T-helper 1 cell treated with Interleukin-12 subunit alpha and Interleukin-12 subunit beta and Interleukin-4 antibody, amounts not matched to agents 30 μg/mL and 1 μg/mL, for 36 hours (primary cell): ENCODE results near the gene PARP3.

Source experiments
- H3K27ac Mint-ChIP-seq: one replicate; pipeline ENCODE4 v1.8.0; 2021; ENCODE audit warnings: mild to moderate bottlenecking, mixed read lengths
- H3K27me3 Mint-ChIP-seq: one replicate; pipeline ENCODE4 v1.8.0; 2021; ENCODE audit warnings: low read depth, mixed read lengths
- H3K36me3 Mint-ChIP-seq: one replicate; pipeline ENCODE4 v1.8.0; 2021; ENCODE audit warnings: low read depth, mixed read lengths
- H3K4me1 Mint-ChIP-seq: one replicate; pipeline ENCODE4 v1.8.0; 2021; ENCODE audit warnings: low read depth, mixed read lengths
- H3K4me3 Mint-ChIP-seq: one replicate; pipeline ENCODE4 v1.8.0; 2021; ENCODE audit warnings: mild to moderate bottlenecking, moderate library complexity, mixed read lengths
- H3K9me3 Mint-ChIP-seq: one replicate; pipeline ENCODE4 v1.8.0; 2021; ENCODE audit warnings: mixed read lengths

Gene PARP3

DNA sequence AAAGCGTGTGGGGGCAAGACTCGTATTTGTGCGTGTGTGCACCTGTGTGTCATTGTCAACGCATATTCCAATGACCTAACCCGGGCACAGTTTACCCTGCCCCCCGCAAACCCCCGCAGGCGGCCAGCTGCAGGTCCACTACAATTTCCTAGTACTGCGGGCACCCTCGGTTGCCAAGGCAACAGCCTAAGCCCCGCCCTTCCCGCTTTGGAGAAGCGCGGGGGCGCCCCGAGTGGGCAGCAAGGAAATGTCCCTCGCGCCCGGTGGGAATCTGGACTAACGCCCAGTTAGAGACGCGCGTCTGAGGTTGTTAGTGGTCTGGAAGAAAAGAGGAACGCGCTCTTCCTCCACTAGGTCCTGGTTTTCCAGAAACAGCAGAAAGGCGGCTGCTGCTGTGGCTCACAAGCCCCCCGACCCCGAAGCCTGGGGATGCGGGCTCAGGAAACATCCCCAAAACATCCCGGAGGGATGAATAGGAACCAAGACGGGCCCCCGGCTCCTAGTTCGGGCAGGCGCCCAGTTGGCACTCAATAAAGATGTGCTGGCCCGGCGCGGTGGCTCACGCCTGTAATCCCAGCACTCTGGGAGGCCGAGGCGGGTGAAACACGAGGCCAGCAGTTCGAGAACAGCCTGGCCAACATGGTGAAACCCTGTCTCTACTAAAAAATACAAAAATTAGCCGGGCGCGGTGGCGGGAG, 33.8 kb downstream of the PARP3 start:
- Mint-ChIP-seq H3K27me3 (no peaks in the 10 kb centered on the region), H3K9me3 (no peaks in the 10 kb centered on the region), H3K27ac (peak overlapping the region; percentile 79)

DNA sequence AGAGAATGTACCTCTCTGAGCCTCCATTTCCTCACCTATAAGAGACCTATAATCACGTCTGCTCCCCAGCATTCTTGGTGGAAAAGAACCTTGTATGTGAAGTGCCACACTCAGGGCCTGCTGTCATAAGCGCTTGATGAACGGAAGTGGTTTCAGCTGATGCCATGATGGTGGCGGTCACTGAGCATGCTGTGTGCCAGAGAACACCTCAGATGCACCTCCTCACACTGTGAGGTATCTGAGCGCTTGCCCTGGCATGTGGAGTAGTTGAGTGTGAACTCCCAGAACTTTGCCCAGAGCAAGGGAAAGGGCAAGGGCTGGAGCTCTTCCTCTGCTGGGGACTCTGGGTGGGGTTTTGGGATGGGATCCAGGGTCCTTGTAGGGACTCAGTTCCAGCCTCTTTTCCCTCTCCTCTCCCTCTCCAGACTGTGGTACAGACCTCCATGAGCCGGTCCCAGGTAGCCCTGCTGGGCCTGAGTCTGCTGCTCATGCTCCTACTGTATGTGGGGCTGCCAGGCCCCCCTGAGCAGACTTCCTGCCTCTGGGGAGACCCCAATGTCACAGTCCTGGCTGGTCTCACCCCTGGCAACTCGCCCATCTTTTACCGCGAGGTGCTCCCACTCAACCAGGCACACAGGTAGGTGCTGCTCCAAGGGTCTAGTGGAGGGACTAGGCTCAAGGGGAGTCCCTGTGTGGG, 35.4 kb downstream of the PARP3 start:
- H3K9me3 Mint-ChIP-seq: no peaks in the 10 kb centered on the region
- H3K4me3 Mint-ChIP-seq: peak overlapping the region; percentile 45
- peaks cover 4% of the 10 kb centered on the region for H3K36me3 Mint-ChIP-seq
- peaks cover 34% of the 10 kb centered on the region for H3K4me1 Mint-ChIP-seq
- H3K27ac Mint-ChIP-seq: peak overlapping the region; percentile 53
- H3K27me3 Mint-ChIP-seq: no peaks in the 10 kb centered on the region

More for the DNA sequence above, 33.8 kb downstream of the PARP3 start:
- Mint-ChIP-seq H3K4me3 (peak overlapping the region; percentile 90), H3K4me1 (peaks cover 25% of the 10 kb centered on the region), H3K36me3 (peaks cover 3% of the 10 kb centered on the region)

GRCh38 chr3:51978143-51978502, 36.0 kb downstream of the PARP3 start:
- Mint-ChIP-seq H3K36me3 (peaks cover 6% of the 10 kb centered on the region), H3K27me3 (no peaks in the 10 kb centered on the region), H3K4me3 (no peak overlapping the region), H3K4me1 (peaks cover 36% of the 10 kb centered on the region), H3K9me3 (no peaks in the 10 kb centered on the region), H3K27ac (no peak overlapping the region)

- no peaks in the 10 kb centered on the region for H3K9me3 Mint-ChIP-seq
- no peak overlapping the region for H3K4me3 Mint-ChIP-seq
- H3K4me1 Mint-ChIP-seq: peaks cover 33% of the 10 kb centered on the region
- peaks cover 6% of the 10 kb centered on the region for H3K36me3 Mint-ChIP-seq
- H3K27me3 Mint-ChIP-seq: no peaks in the 10 kb centered on the region
- no peak overlapping the region for H3K27ac Mint-ChIP-seq
Observed at GRCh38 chr3:51980253-51980652, 38.1 kb downstream of the PARP3 start.

DNA sequence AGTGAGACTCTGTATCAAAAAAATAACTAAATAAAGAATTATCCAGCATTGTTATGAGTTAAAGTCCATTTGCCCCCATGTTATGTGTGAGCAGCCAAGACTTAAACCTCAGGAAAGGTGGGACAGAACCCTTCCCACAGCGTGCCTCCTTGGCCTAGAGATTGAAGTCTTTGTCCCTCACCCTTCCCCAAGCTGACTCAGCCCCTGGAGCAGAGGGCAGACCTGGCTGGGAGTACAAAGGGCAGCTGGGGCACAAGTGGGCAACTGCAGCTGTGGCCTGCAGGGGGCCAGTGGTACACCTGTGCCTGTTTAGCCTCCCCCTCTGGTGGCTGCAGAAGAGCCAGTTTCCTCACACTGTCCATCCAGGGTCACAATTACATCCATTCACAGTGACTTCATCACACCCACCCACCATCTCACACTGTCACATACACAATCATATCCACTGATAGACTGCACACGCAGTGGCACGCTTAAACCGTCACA, 40.2 kb downstream of the PARP3 start:
- Mint-ChIP-seq H3K27ac (peak overlapping the region; percentile 93), H3K9me3 (no peaks in the 10 kb centered on the region), H3K27me3 (no peaks in the 10 kb centered on the region), H3K4me1 (peaks cover 20% of the 10 kb centered on the region), H3K4me3 (peak overlapping the region; percentile 93), H3K36me3 (peaks cover 6% of the 10 kb centered on the region)

DNA sequence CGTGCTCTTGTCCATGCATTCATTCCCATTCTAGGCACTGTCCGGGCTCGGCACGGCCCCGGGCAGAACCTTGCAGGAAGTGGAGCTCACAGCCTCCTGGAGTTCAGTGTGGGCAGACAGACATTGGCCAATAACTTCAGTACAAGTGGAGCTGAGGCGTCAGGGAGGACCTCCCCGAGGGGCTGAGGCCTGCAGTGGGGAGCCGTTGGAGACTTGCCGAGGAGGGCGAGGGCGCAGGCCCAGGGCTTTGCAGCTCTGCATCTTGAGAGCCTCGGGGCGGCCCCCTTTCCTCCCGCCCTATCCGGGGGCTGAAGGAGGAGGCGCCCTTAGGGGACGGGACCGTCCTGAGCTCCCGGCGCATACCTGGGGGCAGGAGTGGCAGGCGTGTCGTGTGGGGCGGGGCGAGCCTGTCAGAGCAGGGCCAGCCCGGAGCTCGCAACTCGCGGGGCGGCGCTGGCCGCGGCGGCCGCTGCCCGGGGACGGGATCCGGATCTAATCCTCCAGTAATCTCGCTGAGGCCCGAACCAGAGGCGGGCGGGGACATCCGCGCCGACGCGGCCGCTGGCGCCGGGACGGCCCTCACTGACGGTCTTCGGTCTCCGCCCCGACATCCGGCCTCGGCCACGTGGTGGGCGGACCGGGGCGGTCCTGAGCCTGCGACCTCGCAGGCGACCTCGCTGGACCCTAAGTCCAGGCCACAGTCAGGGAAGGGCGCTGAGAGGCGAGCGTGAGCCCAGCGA, 40.8 kb downstream of the PARP3 start, which contains the start of gene ACY1:
Gene ACY1, plus strand, starts transcription at position 698 of the 740 bp plus-strand sequence. CDS start 530 bp downstream, outside the sequence.
- no peaks in the 10 kb centered on the region for H3K9me3 Mint-ChIP-seq
- no peaks in the 10 kb centered on the region for H3K27me3 Mint-ChIP-seq
- H3K4me1 Mint-ChIP-seq: peaks cover 20% of the 10 kb centered on the region
- peak within 1 kb of the TSS; percentile 93 for H3K4me3 Mint-ChIP-seq
- H3K36me3 Mint-ChIP-seq: peaks cover 6% of the 10 kb centered on the region
- peak within 1 kb of the TSS; percentile 93 for H3K27ac Mint-ChIP-seq

DNA sequence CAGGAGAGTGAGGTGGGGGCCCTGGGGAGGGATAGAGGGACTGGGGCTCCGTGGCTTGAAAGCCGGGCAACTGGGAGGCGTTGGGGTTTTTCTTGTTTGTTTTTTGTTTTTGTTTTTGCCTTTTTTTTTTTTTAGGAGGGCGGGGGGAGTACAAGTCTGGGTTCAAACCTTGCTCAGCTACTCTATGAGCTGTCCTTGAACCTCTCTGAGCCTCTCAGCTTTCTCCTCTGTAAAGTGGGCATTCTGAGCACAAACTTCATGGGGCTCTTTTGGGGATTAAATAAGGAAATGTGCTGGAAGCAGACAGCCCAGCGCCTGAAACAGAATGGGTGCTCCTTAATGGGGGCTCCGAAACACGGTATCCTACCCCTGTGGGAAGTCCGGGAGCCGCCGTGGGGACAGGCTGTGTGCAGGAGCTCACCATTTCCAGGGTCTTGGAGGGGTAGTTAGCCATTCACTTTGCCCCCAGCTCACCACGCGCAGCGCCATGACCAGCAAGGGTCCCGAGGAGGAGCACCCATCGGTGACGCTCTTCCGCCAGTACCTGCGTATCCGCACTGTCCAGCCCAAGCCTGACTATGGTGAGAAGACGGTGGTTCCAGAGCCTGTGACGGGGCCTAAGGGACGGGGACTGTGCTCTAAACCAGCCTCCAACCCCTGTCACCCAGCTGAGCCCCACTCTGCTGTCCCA, 41.6 kb downstream of the PARP3 start:
- peaks cover 6% of the 10 kb centered on the region for H3K36me3 Mint-ChIP-seq
- peaks cover 21% of the 10 kb centered on the region for H3K4me1 Mint-ChIP-seq
- peak overlapping the region; percentile 91 for H3K27ac Mint-ChIP-seq
- peak overlapping the region; percentile 93 for H3K4me3 Mint-ChIP-seq
- no peaks in the 10 kb centered on the region for H3K27me3 Mint-ChIP-seq
- H3K9me3 Mint-ChIP-seq: no peaks in the 10 kb centered on the region

GRCh38 chr3:51984269-51984647, 42.1 kb downstream of the PARP3 start:
- peaks cover 24% of the 10 kb centered on the region for H3K4me1 Mint-ChIP-seq
- no peaks in the 10 kb centered on the region for H3K27me3 Mint-ChIP-seq
- peak overlapping the region; percentile 77 for H3K27ac Mint-ChIP-seq
- peaks cover 6% of the 10 kb centered on the region for H3K36me3 Mint-ChIP-seq
- H3K4me3 Mint-ChIP-seq: peak overlapping the region; percentile 93
- no peaks in the 10 kb centered on the region for H3K9me3 Mint-ChIP-seq

- Mint-ChIP-seq H3K27ac (peak overlapping the region; percentile 57), H3K4me1 (peaks cover 24% of the 10 kb centered on the region), H3K27me3 (no peaks in the 10 kb centered on the region), H3K9me3 (no peaks in the 10 kb centered on the region), H3K36me3 (peaks cover 6% of the 10 kb centered on the region), H3K4me3 (no peak overlapping the region)
Observed at GRCh38 chr3:51985063-51985462, 42.9 kb downstream of the PARP3 start.

- Mint-ChIP-seq H3K4me3 (no peak overlapping the region), H3K27me3 (no peaks in the 10 kb centered on the region), H3K27ac (no peak overlapping the region), H3K36me3 (peaks cover 6% of the 10 kb centered on the region), H3K9me3 (no peaks in the 10 kb centered on the region), H3K4me1 (peaks cover 22% of the 10 kb centered on the region)
Observed at GRCh38 chr3:51986010-51986947, 44.1 kb downstream of the PARP3 start.

GRCh38 chr3:51987568-51987967, 45.4 kb downstream of the PARP3 start:
- H3K9me3 Mint-ChIP-seq: no peaks in the 10 kb centered on the region
- no peak overlapping the region for H3K27ac Mint-ChIP-seq
- H3K4me1 Mint-ChIP-seq: peaks cover 21% of the 10 kb centered on the region
- H3K36me3 Mint-ChIP-seq: peaks cover 11% of the 10 kb centered on the region
- no peak overlapping the region for H3K4me3 Mint-ChIP-seq
- no peaks in the 10 kb centered on the region for H3K27me3 Mint-ChIP-seq

DNA sequence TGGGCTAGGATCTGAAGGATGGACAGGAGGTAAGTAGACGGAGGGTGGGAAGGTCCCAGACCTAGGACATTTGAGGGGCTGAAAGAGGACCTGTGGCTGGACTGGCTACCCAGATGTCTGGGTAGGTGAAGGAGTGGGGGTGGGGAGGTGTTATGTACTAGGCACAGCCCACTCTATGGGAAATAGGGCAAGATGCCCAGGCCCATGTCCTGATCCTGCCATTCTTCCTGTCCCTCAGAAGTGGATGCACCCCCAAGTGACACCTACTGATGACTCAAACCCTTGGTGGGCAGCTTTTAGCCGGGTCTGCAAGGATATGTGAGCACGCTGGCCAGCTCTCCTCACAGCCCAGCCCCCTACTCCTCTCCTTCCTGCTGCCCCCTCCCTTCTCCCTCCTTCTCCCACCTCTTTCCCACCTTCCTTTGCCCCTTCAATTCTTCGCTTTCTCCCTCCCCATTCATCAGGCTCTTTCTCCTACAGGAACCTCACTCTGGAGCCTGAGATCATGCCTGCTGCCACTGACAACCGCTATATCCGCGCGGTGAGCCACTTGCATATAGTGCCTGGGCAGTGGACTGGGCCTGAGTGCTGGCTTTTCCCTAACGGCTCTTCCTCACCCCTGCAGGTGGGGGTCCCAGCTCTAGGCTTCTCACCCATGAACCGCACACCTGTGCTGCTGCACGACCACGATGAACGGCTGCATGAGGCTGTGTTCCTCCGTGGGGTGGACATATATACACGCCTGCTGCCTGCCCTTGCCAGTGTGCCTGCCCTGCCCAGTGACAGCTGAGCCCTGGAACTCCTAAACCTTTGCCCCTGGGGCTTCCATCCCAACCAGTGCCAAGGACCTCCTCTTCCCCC, 46.4 kb downstream of the PARP3 start:
- no peaks in the 10 kb centered on the region for H3K27me3 Mint-ChIP-seq
- H3K9me3 Mint-ChIP-seq: no peaks in the 10 kb centered on the region

More for the DNA sequence above, 46.4 kb downstream of the PARP3 start:
- no peak overlapping the region for H3K27ac Mint-ChIP-seq
- H3K4me1 Mint-ChIP-seq: peaks cover 17% of the 10 kb centered on the region
- no peak overlapping the region for H3K4me3 Mint-ChIP-seq
- H3K36me3 Mint-ChIP-seq: peaks cover 14% of the 10 kb centered on the region
